Panc1 (cell line): ENCODE results near the gene NCOA5. TPM values are rescaled to one million over a fixed set of nuclear protein-coding genes. Genes with fewer than 3 reads are reported as not detected.

Experiments
- ATAC-seq: fragments of 200-7000 bp; cut with Tn5 transposase; 2 replicates; pipeline ENCODE4 v1.9.1; 2020; ENCODE audit warnings: mild to moderate bottlenecking, moderate library complexity
- BruUV-seq: library from RNA; stranded (reverse); fragments of 400-500 nt; replicated peaks from 2 replicates; lab custom pipeline; 2021; lab: Mats Ljungman, UMichigan
- CTCF ChIA-PET: fragments of 300-600 bp; sonication (Branson Sonifier 250); formaldehyde crosslinking; loops from one replicate; lab custom pipeline; 2022; ENCODE audit warnings: antibody characterized with exemption; lab: Charles Lee
- POLR2A ChIA-PET: fragments of 300-600 bp; sonication (Branson Sonifier 250); formaldehyde crosslinking; loops from one replicate; lab custom pipeline; 2022; ENCODE audit warnings: antibody characterized with exemption; lab: Charles Lee
- DNase-seq: peaks from one replicate; pipeline ENCODE4 v3.0.0-alpha.2; 2010; ENCODE audit warnings: low read depth, low spot score
- H3K27ac ChIP-seq: 2 replicates; pipeline ENCODE4 v1.5.1; 2011; ENCODE audit warnings: mild to moderate bottlenecking, low read length, inconsistent platforms
- H3K27me3 ChIP-seq: fragments of 200-500 bp; sonication (Bioruptor generic); 2 replicates; pipeline ENCODE4 v1.6.0; 2014; ENCODE audit warnings: low read length, inconsistent platforms; ENCODE audit not compliant: control insufficient read depth, insufficient read depth
- H3K36me3 ChIP-seq: fragments of 200-500 bp; sonication (Bioruptor generic); 2 replicates; pipeline ENCODE4 v1.5.1; 2014; ENCODE audit warnings: inconsistent platforms, mild to moderate bottlenecking, low read length, moderate library complexity; ENCODE audit not compliant: control insufficient read depth, insufficient read depth
- H3K4me1 ChIP-seq: 2 replicates; pipeline ENCODE4 v1.5.1; 2011; ENCODE audit warnings: inconsistent platforms, mild to moderate bottlenecking, low read length, moderate library complexity; ENCODE audit not compliant: control insufficient read depth, insufficient read depth
- H3K4me3 ChIP-seq, 2 experiments: 2 replicates each; pipeline ENCODE4 v1.5.1; 2011 to 2012; ENCODE audit warnings: low read depth in 2 of 2, low read length in 2 of 2, mild to moderate bottlenecking in 2 of 2, inconsistent platforms in 1 of 2, moderate library complexity in 1 of 2
- H3K9me3 ChIP-seq: fragments of 200-500 bp; sonication (Bioruptor generic); 2 replicates; pipeline ENCODE4 v1.5.1; 2014; ENCODE audit warnings: low read depth, mild to moderate bottlenecking, inconsistent platforms, low read length, moderate library complexity; ENCODE audit not compliant: control insufficient read depth, insufficient read depth
- CTCF ChIP-seq: fragments of 450-650 bp; IDR thresholded peaks from 2 replicates; pipeline ENCODE4 v1.5.1; 2017; ENCODE audit warnings: mild to moderate bottlenecking
- POLR2AphosphoS5 ChIP-seq: IDR thresholded peaks from 2 replicates; pipeline ENCODE4 v1.6.1; 2012; ENCODE audit warnings: mild to moderate bottlenecking, low read depth, low read length, moderate library complexity
- REST ChIP-seq, 2 experiments: IDR thresholded peaks; 2 replicates each; pipeline ENCODE4 v1.6.1; 2011 to 2012; ENCODE audit warnings: low read depth in 2 of 2, control low read depth in 1 of 2, low read length in 1 of 2, mild to moderate bottlenecking in 1 of 2, moderate library complexity in 1 of 2; ENCODE audit not compliant: insufficient read depth in 1 of 2
- SIN3A ChIP-seq: IDR thresholded peaks from 2 replicates; pipeline ENCODE4 v1.6.1; 2012; ENCODE audit warnings: low read depth, mild to moderate bottlenecking, low read length, moderate library complexity, borderline replicate concordance; ENCODE audit not compliant: insufficient read depth
- TCF7L2 ChIP-seq: IDR thresholded peaks from 2 replicates; pipeline ENCODE4 v1.6.1; 2011; ENCODE audit warnings: mild to moderate bottlenecking, low read depth, low read length, inconsistent platforms
- in situ Hi-C: cut with HindIII; loops from 2 replicates; pipeline ENCODE4 v1.10.0; 2016; ENCODE audit warnings: low sequenced_read_pairs, low pct_unique_long_range_greater_than_20kb
- intact Hi-C: fragments of 100-400 bp; cut with micrococcal nuclease; formaldehyde crosslinking; loops from one replicate; pipeline ENCODE4 v1.10.0; 2022; ENCODE audit not compliant: unreplicated experiment
- total RNA-seq: library from RNA; stranded (reverse); gene quantifications from one replicate; pipeline ENCODE4 v1.2.1, GENCODE V29; 2021; ENCODE audit not compliant: unreplicated experiment

Gene NCOA5
- total RNA-seq, 1 experiment from 2014 or later, result 30.6 TPM

- Histone ChIP-seq H3K4me1 (no peaks in the 10 kb centered on the region), H3K9me3 (no peaks in the 10 kb centered on the region), H3K27ac (no peak overlapping the region), H3K36me3 (no peaks in the 10 kb centered on the region), H3K4me3 (no peak overlapping the region), H3K27me3 (no peaks in the 10 kb centered on the region; the same call in 1 of the 2 replicates)
- DNase-seq (no peak), ATAC-seq (0 out of 2 replicates have a peak, but pooled peaks have one; percentile 29)
- no TSS peak for BruUV-seq
- in situ Hi-C loops (no loop called here), intact Hi-C loops (no loop called here)
- TF ChIP-seq REST (IDR thresholded peaks at IDR 0.05; ENCODE audit: insufficient read depth in 1 of 2, low read depth in 2 of 2, low read length in 1 of 2), result no peak
- no peak for TF ChIP-seq SIN3A
- TF ChIP-seq TCF7L2, result no peak
- TF ChIP-seq POLR2AphosphoS5, result no peak
- no peak for TF ChIP-seq CTCF
- CTCF ChIA-PET, result interaction anchor here (0.6 kb wide), 1 partner anchor 257 kb away, joined by 3 read pairs; no protein-coding TSS in a partner anchor
- POLR2A ChIA-PET, result no interaction called here
Measured at GRCh38 chr20:46050444-46050843, 39.3 kb downstream of the NCOA5 start.

GRCh38 chr20:46049815-46050214 lies 39.9 kb downstream of the NCOA5 start:
- Histone ChIP-seq H3K9me3 (no peaks in the 10 kb centered on the region), H3K36me3 (no peaks in the 10 kb centered on the region), H3K4me3 (no peak overlapping the region), H3K27ac (no peak overlapping the region), H3K4me1 (no peaks in the 10 kb centered on the region), H3K27me3 (no peaks in the 10 kb centered on the region; the same call in 1 of the 2 replicates)
- ChIA-PET CTCF (no interaction called here), POLR2A (no interaction called here)
- intact Hi-C loops (no loop called here), in situ Hi-C loops (no loop called here)
- TF ChIP-seq POLR2AphosphoS5, result no peak
- TF ChIP-seq CTCF, result no peak
- TF ChIP-seq SIN3A, result no peak
- TF ChIP-seq REST (IDR thresholded peaks at IDR 0.05; ENCODE audit: insufficient read depth in 1 of 2, low read depth in 2 of 2, low read length in 1 of 2), result no peak
- TF ChIP-seq TCF7L2, result no peak
- ATAC-seq (no peak), DNase-seq (no peak)
- BruUV-seq, result no TSS peak
